HT1080 (cell line): ENCODE data around the gene HAX1. TPM values are rescaled to one million over a fixed set of nuclear protein-coding genes. Genes with fewer than 3 reads are reported as not detected.
"Not testable (repeated sequence)": the region's sequence is repeated elsewhere in the genome, so short reads cannot be mapped to it uniquely, and the experiment has no call there.

Source experiments
- DNase-seq: peaks from one replicate; pipeline ENCODE4 v3.0.0-alpha.2; 2015; ENCODE audit warnings: low read depth
- polyA plus RNA-seq, 2 experiments: library from polyadenylated mRNA; depleted of rRNA; stranded (reverse); fragments of >200 nt; gene quantifications; 2 replicates each; pipeline ENCODE4 v1.2.3, GENCODE V29; 2015
- total RNA-seq: library from RNA; depleted of rRNA; stranded (reverse); fragments of >200 nt; shearing (Covaris generic); gene quantifications from 2 replicates; pipeline ENCODE4 v1.2.3, GENCODE V29; 2014; rRNA removed

The HAX1 gene
- 137 and 173 TPM in 2 replicates for total RNA-seq
- 133 and 142 TPM in 2 replicates for polyA plus RNA-seq (2015; cell fraction: cytosol; rRNA removed)
- 113 and 119 TPM in 2 replicates for polyA plus RNA-seq (2015; cell fraction: nucleus; rRNA removed)

- peak; percentile 99 for DNase-seq
Observed at GRCh38 chr1:154272217-154272998, at the start of gene HAX1. TSS of gene HAX1 (plus strand) at chr1:154272629. CDS start at chr1:154272724, 95 bp downstream.

- no peak for DNase-seq
Observed at GRCh38 chr1:154222918-154223317, 49.5 kb upstream of the HAX1 start.

GRCh38 chr1:154223621-154224020 lies 48.8 kb upstream of the HAX1 start:
- no peak for DNase-seq

GRCh38 chr1:154225370-154225769 lies 47.1 kb upstream of the HAX1 start:
- DNase-seq, result no peak

GRCh38 chr1:154231112-154231511 lies 41.3 kb upstream of the HAX1 start:
- not testable (repeated sequence) for DNase-seq

GRCh38 chr1:154233127-154233526 lies 39.3 kb upstream of the HAX1 start:
- DNase-seq, result not testable (repeated sequence)

GRCh38 chr1:154236855-154237254 lies 35.6 kb upstream of the HAX1 start:
- no peak for DNase-seq

GRCh38 chr1:154237435-154237834 lies 35.0 kb upstream of the HAX1 start:
- no peak for DNase-seq

- no peak for DNase-seq
Observed at GRCh38 chr1:154237880-154238506, 34.4 kb upstream of the HAX1 start.

GRCh38 chr1:154239491-154239890 lies 32.9 kb upstream of the HAX1 start:
- DNase-seq, result no peak

- DNase-seq, result no peak
Observed at GRCh38 chr1:154240294-154240833, 32.1 kb upstream of the HAX1 start.

GRCh38 chr1:154241703-154242351 lies 30.6 kb upstream of the HAX1 start:
- DNase-seq, result no peak

- DNase-seq, result no peak
Observed at GRCh38 chr1:154253671-154254070, 18.8 kb upstream of the HAX1 start.

- DNase-seq, result no peak
Observed at GRCh38 chr1:154256686-154257085, 15.7 kb upstream of the HAX1 start.

GRCh38 chr1:154258784-154259183 lies 13.6 kb upstream of the HAX1 start:
- DNase-seq, result no peak

GRCh38 chr1:154260127-154260526 lies 12.3 kb upstream of the HAX1 start:
- DNase-seq, result no peak

GRCh38 chr1:154263465-154264332 lies 8.7 kb upstream of the HAX1 start:
- no peak for DNase-seq

- DNase-seq, result no peak
Observed at GRCh38 chr1:154264454-154264853, 8.0 kb upstream of the HAX1 start.

GRCh38 chr1:154265586-154265985 lies 6.8 kb upstream of the HAX1 start:
- no peak for DNase-seq

GRCh38 chr1:154270833-154271232 lies 1.6 kb upstream of the HAX1 start:
- no peak for DNase-seq
